Esophagus muscularis mucosa (tissue), 3 donors: ENCODE data around the gene ZNF618.

Experiments
- CTCF ChIP-seq, 3 experiments: fragments of 200-600 bp in 2 of 3; fragments of 450-650 bp in 1 of 3; sonication (generic) in 2 of 3; IDR thresholded peaks; one replicate each; pipeline ENCODE4 v1.5.1; 2017 to 2019; ENCODE audit warnings: antibody characterized with exemption in 3 of 3, mild to moderate bottlenecking in 2 of 3, moderate library complexity in 1 of 3
- POLR2A ChIP-seq: fragments of 450-650 bp; IDR thresholded peaks from one replicate; pipeline ENCODE4 v1.6.1; 2017; ENCODE audit warnings: antibody characterized with exemption, moderate library complexity, mild to moderate bottlenecking, low read depth

GRCh38 chr9:113885183-113886025, 9.3 kb downstream of the ZNF618 start:
- no peak for TF ChIP-seq CTCF (IDR thresholded peaks at IDR 0.05)
- TF ChIP-seq POLR2A, result no peak
